Measurements from ENCODE around the gene RSAD1. TPM values are rescaled to one million over a fixed set of nuclear protein-coding genes. Genes with fewer than 3 reads are reported as not detected.
"Not testable (repeated sequence)": the region's sequence is repeated elsewhere in the genome, so short reads cannot be mapped to it uniquely, and the experiment has no call there.

Gene RSAD1
- total RNA-seq, 1 experiment from 2014 or later: 33.9 TPM

- no peak for DNase-seq (ENCODE audit: extremely low read depth, low read depth)
Observed at GRCh38 chr17:50471009-50471905, 7.4 kb upstream of the RSAD1 start.

- no peak for DNase-seq (ENCODE audit: extremely low read depth, low read depth)
Observed at GRCh38 chr17:50472286-50472685, 6.4 kb upstream of the RSAD1 start.

- not testable (repeated sequence) for DNase-seq (ENCODE audit: extremely low read depth, low read depth)
Observed at GRCh38 chr17:50472761-50473161, 5.9 kb upstream of the RSAD1 start.

GRCh38 chr17:50473901-50474300, 4.8 kb upstream of the RSAD1 start:
- no peak for DNase-seq (ENCODE audit: extremely low read depth, low read depth)

- no peak for DNase-seq (ENCODE audit: extremely low read depth, low read depth)
Observed at GRCh38 chr17:50474523-50474922, 4.1 kb upstream of the RSAD1 start.

GRCh38 chr17:50475362-50475761, 3.3 kb upstream of the RSAD1 start:
- no peak for DNase-seq (ENCODE audit: extremely low read depth, low read depth)

- DNase-seq (ENCODE audit: extremely low read depth, low read depth): not testable (repeated sequence)
Observed at GRCh38 chr17:50475775-50476544, 2.7 kb upstream of the RSAD1 start.

- DNase-seq (ENCODE audit: extremely low read depth, low read depth): no peak
Observed at GRCh38 chr17:50476545-50477315, 1.9 kb upstream of the RSAD1 start.

GRCh38 chr17:50477976-50478375, 684 bp upstream of the RSAD1 start:
- no peak for DNase-seq (ENCODE audit: extremely low read depth, low read depth)

- DNase-seq (ENCODE audit: extremely low read depth, low read depth): peak; percentile 78
Observed at GRCh38 chr17:50479522-50480141, 972 bp downstream of the RSAD1 start.

- no peak for DNase-seq (ENCODE audit: extremely low read depth, low read depth)
Observed at GRCh38 chr17:50480142-50480764, 1.6 kb downstream of the RSAD1 start.

- DNase-seq (ENCODE audit: extremely low read depth, low read depth): no peak
Observed at GRCh38 chr17:50480854-50481490, 2.3 kb downstream of the RSAD1 start.

- DNase-seq (ENCODE audit: extremely low read depth, low read depth): no peak
Observed at GRCh38 chr17:50481648-50482047, 3.0 kb downstream of the RSAD1 start.

- no peak for DNase-seq (ENCODE audit: extremely low read depth, low read depth)
Observed at GRCh38 chr17:50482110-50482509, 3.5 kb downstream of the RSAD1 start.

GRCh38 chr17:50482516-50482915, 3.9 kb downstream of the RSAD1 start:
- peak; percentile 96 for DNase-seq (ENCODE audit: extremely low read depth, low read depth)

- DNase-seq (ENCODE audit: extremely low read depth, low read depth): no peak
Observed at GRCh38 chr17:50483266-50483665, 4.6 kb downstream of the RSAD1 start.

GRCh38 chr17:50484386-50485155, 5.9 kb downstream of the RSAD1 start:
- DNase-seq (ENCODE audit: extremely low read depth, low read depth): no peak

GRCh38 chr17:50487213-50488096, 8.8 kb downstream of the RSAD1 start:
- DNase-seq (ENCODE audit: extremely low read depth, low read depth): no peak

Measured in NCI-H460 (cell line).